Ovary (tissue), 3 donors: ENCODE data around the gene SLC10A4.
"Not testable (repeated sequence)": the region's sequence is repeated elsewhere in the genome, so short reads cannot be mapped to it uniquely, and the experiment has no call there.

ENCODE experiments used
- EP300 ChIP-seq: sonication (generic); formaldehyde crosslinking; IDR thresholded peaks from one replicate; pipeline ENCODE4 v1.6.1; 2017; ENCODE audit warnings: antibody characterized with exemption
- POLR2A ChIP-seq: fragments of 450-650 bp; IDR thresholded peaks from one replicate; pipeline ENCODE4 v1.6.1; 2017; ENCODE audit warnings: antibody characterized with exemption, mild to moderate bottlenecking, moderate library complexity
- TF ChIP-seq, protein P1 (sequence below), 3 donors: fragments of 450-650 bp in 2 of 3; fragments of 200-600 bp in 1 of 3; IDR thresholded peaks; one replicate each; pipeline versions ENCODE4 v1.5.1 to v1.8.0; 2016 to 2022; ENCODE audit warnings: antibody characterized with exemption in 3 of 3, mild to moderate bottlenecking in 1 of 3
- donor health status: DM: no; HTN: no; CAD: no.

DNA sequence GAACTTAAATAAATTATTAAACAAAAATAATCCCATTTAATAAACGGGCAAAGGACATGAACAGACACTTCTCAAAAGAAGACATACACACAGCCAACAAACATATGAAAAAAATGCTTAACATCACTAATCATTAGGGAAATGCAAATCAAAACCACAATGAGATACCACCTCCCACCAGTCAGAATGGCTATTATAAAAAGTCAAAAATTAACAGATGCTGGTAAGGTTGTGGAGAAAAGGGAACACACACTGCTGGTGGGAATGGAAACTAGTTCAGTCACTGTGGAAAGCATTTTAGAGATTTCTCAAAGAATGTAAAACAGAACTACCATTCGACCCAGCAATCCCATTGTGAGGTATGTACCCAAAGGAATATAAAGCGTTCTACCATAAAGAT is 31.5 kb upstream of the SLC10A4 start:
- TF ChIP-seq POLR2A, EP300: not testable (repeated sequence)
- TF ChIP-seq, protein P1, sequence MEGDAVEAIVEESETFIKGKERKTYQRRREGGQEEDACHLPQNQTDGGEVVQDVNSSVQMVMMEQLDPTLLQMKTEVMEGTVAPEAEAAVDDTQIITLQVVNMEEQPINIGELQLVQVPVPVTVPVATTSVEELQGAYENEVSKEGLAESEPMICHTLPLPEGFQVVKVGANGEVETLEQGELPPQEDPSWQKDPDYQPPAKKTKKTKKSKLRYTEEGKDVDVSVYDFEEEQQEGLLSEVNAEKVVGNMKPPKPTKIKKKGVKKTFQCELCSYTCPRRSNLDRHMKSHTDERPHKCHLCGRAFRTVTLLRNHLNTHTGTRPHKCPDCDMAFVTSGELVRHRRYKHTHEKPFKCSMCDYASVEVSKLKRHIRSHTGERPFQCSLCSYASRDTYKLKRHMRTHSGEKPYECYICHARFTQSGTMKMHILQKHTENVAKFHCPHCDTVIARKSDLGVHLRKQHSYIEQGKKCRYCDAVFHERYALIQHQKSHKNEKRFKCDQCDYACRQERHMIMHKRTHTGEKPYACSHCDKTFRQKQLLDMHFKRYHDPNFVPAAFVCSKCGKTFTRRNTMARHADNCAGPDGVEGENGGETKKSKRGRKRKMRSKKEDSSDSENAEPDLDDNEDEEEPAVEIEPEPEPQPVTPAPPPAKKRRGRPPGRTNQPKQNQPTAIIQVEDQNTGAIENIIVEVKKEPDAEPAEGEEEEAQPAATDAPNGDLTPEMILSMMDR (IDR thresholded peaks at IDR 0.05), result not testable (repeated sequence)
